Measurements from ENCODE around the gene CHAC2.
"Not testable (repeated sequence)": the region's sequence is repeated elsewhere in the genome, so short reads cannot be mapped to it uniquely, and the experiment has no call there.

The CHAC2 gene

DNA sequence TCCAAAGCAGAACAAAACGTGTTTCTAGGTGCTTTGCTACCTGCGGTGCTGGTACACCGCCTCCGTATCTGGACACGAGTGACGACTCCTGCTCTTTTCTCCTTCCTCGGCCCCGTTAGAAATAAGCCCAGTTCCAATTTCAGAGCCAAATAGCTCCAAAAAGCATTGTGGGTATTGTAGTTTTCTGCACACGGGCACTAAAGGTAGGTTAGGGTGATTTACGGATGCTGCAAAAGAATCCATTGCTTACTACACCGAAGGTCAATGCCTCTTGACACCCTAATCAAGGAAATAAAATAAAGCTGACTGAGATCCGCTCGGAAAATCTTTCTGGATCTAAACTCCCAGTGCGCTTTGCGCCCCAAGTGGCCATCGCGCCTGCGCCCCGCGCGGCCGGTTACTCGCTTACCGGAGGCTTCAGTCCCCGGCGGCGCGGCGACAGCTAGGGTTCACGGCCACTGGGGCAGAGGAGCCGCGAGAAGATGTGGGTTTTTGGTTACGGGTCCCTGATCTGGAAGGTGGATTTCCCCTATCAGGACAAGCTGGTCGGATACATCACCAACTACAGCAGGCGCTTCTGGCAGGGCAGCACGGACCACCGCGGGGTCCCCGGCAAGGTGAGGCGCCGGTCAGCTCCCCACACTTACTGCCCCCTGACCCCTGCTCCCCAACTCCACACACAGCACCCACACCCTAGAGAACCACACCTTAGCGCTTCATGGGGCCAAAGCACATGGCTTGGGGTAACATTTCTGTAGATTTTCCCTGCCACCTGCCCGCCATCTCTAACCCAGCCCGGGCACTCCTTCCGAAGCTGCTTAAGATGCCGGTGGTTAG, at the start of gene CHAC2:
TSS of gene CHAC2 (plus strand) at position 400 of the 837 bp plus-strand sequence. CDS start at position 483, 83 bp downstream.
- peak; percentile 83 for DNase-seq (ENCODE audit: low spot score)

- DNase-seq (ENCODE audit: low spot score): not testable (repeated sequence)
Observed at GRCh38 chr2:53720944-53721343, 46.7 kb upstream of the CHAC2 start.

- DNase-seq (ENCODE audit: low spot score): no peak
Observed at GRCh38 chr2:53724536-53724935, 43.1 kb upstream of the CHAC2 start.

GRCh38 chr2:53725662-53726061, 41.9 kb upstream of the CHAC2 start:
- DNase-seq (ENCODE audit: low spot score): no peak

DNA sequence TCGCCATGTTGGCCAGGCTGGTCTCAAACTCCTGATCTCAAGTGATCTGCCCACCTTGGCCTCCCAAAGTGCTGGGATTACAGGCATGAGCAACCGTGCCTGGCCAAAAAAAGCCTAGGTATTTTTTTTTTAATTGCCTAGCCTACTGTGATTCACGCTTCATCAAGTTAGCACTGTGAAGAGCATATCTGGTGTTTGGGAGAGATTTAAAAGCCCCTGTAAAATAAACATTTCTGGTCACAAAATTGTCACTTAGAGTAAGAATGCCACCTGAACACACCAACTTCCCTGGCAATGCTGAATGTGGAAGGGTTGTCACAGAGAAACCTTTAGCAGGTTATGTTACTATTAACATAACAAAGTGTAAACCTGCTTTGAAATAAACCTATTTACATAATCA, 39.7 kb upstream of the CHAC2 start:
- DNase-seq (ENCODE audit: low spot score): no peak

GRCh38 chr2:53729143-53729762, 38.4 kb upstream of the CHAC2 start:
- DNase-seq (ENCODE audit: low spot score): no peak

DNA sequence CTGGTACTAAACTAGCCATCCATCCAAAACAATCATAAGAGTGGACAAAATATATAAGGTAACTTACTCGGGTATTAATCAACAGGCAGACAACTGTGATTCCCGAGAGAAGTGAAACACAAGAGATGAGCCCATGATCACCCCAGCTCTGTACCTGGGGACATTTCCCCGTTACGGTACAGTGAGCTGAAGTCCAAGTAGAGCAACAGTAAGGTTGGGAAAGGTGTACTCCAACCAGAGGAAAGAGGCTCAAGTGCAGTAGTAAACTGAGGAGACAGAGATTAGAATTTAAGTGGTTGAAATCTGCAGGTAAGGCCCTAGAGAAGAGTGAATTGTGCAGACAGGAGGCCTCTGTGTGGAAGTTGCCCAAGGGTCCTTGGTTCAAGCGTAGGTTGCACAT, 30.5 kb upstream of the CHAC2 start:
- DNase-seq (ENCODE audit: low spot score): no peak

DNA sequence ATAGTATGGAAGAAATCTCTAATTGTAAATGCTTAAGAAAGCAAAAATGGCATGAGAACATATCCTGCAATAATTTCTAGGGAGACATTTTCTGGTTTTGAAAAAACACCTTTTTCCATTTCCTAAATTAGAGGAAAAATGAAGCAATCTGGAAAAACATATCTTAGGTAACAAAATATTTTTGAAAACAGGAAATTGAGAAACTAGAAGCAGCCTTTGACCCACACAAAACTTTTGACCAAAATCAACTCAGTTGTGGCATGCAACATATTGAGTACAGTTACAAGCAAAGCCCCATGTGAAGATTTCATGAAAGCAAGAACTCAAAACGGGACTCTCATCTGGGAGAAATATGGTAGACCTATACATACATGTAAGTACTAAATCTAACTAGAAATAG, 28.6 kb upstream of the CHAC2 start:
- DNase-seq (ENCODE audit: low spot score): no peak

DNA sequence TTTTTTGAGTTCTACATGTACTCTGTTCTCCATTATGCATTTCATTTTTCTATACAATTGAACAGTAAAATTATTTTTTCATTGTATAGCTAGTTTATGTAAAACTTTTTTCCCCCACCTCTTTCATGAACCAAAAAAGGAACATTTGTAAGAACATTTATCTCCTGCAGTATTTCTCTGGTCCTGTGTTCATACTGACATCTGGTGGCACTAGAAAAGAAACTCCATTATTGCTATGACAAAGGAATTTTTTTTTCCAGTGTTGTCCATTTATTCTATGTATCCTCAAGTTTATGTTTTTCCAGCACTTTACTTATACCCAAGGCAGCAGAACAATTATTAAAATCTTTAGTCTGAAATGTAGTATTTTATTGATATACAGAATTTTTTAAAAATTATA, 27.4 kb upstream of the CHAC2 start:
- DNase-seq (ENCODE audit: low spot score): no peak

- DNase-seq (ENCODE audit: low spot score): no peak
Observed at GRCh38 chr2:53744395-53745065, 23.1 kb upstream of the CHAC2 start.

DNA sequence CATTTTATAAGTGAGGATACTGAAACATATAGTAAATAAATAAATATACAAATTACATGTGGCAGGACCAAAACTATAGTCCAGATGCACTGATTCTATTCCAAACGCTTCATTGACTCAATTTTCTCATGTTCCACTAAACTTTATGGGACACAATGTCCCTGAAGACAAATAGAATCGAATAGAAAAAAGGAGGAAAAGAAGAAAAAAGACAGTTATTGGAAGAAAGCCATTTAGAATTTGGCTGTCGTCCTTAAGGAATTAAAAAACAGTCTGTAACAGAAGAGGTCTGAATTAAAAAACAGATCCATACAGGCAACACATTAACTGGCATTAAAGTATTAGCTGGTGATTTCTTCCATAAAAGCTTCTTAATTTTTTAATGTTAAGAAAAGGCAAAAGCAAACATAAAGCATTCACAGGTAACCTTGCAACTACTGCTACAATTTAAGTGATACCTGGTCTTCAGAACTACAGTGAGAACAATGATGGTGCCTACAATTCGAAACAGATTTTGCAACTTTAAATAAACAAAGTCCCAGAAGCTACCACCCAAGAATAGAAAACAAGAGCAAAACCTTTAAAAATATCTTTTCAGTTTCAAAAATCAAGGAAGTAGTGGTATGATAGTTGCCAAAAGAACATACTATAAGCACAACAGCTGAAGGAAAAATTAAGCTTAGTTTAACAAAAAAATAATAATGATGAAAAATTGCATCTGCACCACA, 17.4 kb upstream of the CHAC2 start:
- no peak for DNase-seq (ENCODE audit: low spot score)

GRCh38 chr2:53751728-53752127, 15.9 kb upstream of the CHAC2 start:
- DNase-seq (ENCODE audit: low spot score): no peak

- no peak for DNase-seq (ENCODE audit: low spot score)
Observed at GRCh38 chr2:53752385-53752784, 15.2 kb upstream of the CHAC2 start.

DNA sequence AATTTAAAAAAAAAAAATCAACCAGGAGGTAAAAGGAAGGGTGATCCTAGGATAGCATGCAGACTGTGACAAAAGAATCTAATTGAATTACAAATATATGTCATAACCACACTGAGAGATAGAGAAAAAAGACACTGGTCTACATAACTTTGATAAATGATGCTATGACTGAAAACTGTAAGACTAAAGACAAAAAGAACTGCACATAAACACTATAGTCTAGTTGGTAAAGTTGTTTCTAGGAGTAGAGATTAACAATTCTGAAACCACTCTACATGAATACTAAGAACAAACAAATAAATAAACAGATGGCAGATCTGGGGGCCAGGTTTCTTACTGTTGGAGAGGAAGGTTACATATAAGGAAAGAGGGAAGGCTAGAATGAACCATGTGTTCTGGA, 14.6 kb upstream of the CHAC2 start:
- no peak for DNase-seq (ENCODE audit: low spot score)

- DNase-seq (ENCODE audit: low spot score): no peak
Observed at GRCh38 chr2:53755121-53755520, 12.5 kb upstream of the CHAC2 start.

GRCh38 chr2:53756644-53757043, 11.0 kb upstream of the CHAC2 start:
- DNase-seq (ENCODE audit: low spot score): no peak

- DNase-seq (ENCODE audit: low spot score): not testable (repeated sequence)
Observed at GRCh38 chr2:53757206-53757605, 10.4 kb upstream of the CHAC2 start.

GRCh38 chr2:53765767-53766166, 1.8 kb upstream of the CHAC2 start:
- no peak for DNase-seq (ENCODE audit: low spot score)

- no peak for DNase-seq (ENCODE audit: low spot score)
Observed at GRCh38 chr2:53768242-53768542, 588 bp downstream of the CHAC2 start.

DNA sequence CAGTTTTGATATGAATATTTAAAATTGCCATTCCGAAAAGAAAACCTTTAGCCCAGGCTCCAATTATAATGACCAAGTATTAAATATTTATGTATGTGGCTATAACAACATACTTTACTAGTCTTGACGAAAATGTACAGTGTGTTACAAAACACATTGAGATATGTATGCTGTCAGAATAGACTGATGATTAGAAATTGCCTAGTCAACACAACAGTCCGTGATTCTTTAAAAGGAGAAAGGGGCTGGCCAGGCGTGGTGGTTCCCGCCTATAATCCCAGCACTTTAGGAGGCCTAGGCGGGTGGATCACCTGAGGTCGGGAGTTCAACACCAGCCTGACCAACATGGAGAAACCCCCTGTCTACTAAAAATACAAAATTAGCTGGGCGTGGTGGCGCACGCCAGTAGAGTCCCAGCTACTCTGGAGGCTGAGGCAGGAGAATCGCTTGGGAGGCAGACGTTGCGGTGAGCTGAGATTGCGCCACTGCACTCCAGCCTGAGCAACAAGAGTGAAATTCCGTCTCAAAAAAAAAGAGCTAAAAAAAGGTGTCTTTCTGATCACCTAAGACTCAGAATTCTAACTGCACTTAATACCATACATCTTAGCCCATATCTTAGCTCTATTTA, 1.8 kb downstream of the CHAC2 start:
- no peak for DNase-seq (ENCODE audit: low spot score)

DNA sequence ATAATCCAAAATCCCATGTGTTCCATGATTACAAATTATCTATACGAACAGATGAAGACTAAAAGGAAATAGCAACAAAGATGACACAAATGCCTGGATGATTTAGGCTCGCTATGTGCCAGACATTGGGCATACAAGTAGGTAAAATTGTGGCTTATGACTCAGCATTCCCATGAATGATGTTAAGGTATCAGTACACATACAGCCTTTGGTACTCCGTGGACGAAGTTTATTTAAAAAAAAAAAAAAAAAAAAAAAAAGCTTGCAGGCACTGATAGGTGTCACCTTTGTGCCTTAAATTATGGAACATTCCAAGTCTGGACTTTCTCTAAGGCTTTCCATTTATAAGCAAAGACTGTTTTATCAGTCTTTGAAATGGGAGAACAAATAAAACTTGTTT, 2.7 kb downstream of the CHAC2 start:
- DNase-seq (ENCODE audit: low spot score): no peak

DNA sequence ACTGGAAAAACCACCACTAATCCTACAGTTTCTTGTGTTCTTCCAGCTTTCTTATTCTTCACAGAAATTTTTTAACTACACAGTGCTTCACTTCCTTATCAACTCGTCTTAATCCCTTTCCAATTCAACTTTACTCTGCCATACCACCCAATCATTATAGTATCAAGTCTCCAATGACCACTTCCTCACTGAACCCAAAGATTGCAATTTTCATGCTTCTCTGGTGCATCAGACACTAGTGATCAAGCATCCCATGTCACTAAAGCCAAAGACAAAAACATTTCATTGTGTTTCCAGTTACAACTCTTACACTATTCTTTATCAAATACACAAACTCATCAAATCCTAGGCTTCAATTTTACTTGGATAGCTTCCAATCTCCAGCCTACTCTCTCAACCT, 9.5 kb downstream of the CHAC2 start:
- DNase-seq (ENCODE audit: low spot score): no peak
